ENCODE measurements around the gene DDIT3. TPM values are rescaled to one million over a fixed set of nuclear protein-coding genes. Genes with fewer than 3 reads are reported as not detected.

DDIT3 gene
- polyA plus RNA-seq, 3 donors = 33.8 to 35.7 (median 35.3) TPM

- DNase-seq (ENCODE audit: low read depth in 3 of 3, low spot score in 2 of 3) = no peak
Measured at GRCh38 chr12:57548013-57548315, 27.6 kb upstream of the DDIT3 start.

GRCh38 chr12:57547288-57548012 lies 27.1 kb upstream of the DDIT3 start:
- DNase-seq (ENCODE audit: low read depth in 3 of 3, low spot score in 2 of 3) = no peak

GRCh38 chr12:57546438-57547287 lies 26.3 kb upstream of the DDIT3 start, which contains the start of gene DCTN2:
TSS of gene DCTN2 (minus strand) at chr12:57547192. CDS start at chr12:57547063, 129 bp downstream.
- DNase-seq (ENCODE audit: low read depth in 3 of 3, low spot score in 2 of 3) = peak; percentile 85 to 94 (median 89)

- DNase-seq (ENCODE audit: low read depth in 3 of 3, low spot score in 2 of 3) = no peak
Measured at GRCh38 chr12:57545809-57546437, 25.6 kb upstream of the DDIT3 start.

- no peak for DNase-seq (ENCODE audit: low read depth in 3 of 3, low spot score in 2 of 3)
Measured at GRCh38 chr12:57543581-57543980, 23.3 kb upstream of the DDIT3 start.

GRCh38 chr12:57541717-57542116 lies 21.4 kb upstream of the DDIT3 start:
- DNase-seq (ENCODE audit: low read depth in 3 of 3, low spot score in 2 of 3) = no peak

- DNase-seq (ENCODE audit: low read depth in 3 of 3, low spot score in 2 of 3) = no peak
Measured at GRCh38 chr12:57541001-57541400, 20.7 kb upstream of the DDIT3 start.

- DNase-seq (ENCODE audit: low read depth in 3 of 3, low spot score in 2 of 3) = no peak
Measured at GRCh38 chr12:57539134-57539768, 18.9 kb upstream of the DDIT3 start.

GRCh38 chr12:57536597-57536942 lies 16.3 kb upstream of the DDIT3 start:
- DNase-seq (ENCODE audit: low read depth in 3 of 3, low spot score in 2 of 3) = no peak

GRCh38 chr12:57535764-57536596 lies 15.7 kb upstream of the DDIT3 start:
- DNase-seq (ENCODE audit: low read depth in 3 of 3, low spot score in 2 of 3) = no peak

- no peak for DNase-seq (ENCODE audit: low read depth in 3 of 3, low spot score in 2 of 3)
Measured at GRCh38 chr12:57534991-57535543, 14.8 kb upstream of the DDIT3 start.

GRCh38 chr12:57534250-57534649 lies 13.9 kb upstream of the DDIT3 start:
- no peak for DNase-seq (ENCODE audit: low read depth in 3 of 3, low spot score in 2 of 3)

- DNase-seq (ENCODE audit: low read depth in 3 of 3, low spot score in 2 of 3) = no peak
Measured at GRCh38 chr12:57533108-57533507, 12.8 kb upstream of the DDIT3 start.

- no peak for DNase-seq (ENCODE audit: low read depth in 3 of 3, low spot score in 2 of 3)
Measured at GRCh38 chr12:57531836-57532235, 11.5 kb upstream of the DDIT3 start.

- no peak for DNase-seq (ENCODE audit: low read depth in 3 of 3, low spot score in 2 of 3)
Measured at GRCh38 chr12:57530396-57531142, 10.3 kb upstream of the DDIT3 start.

GRCh38 chr12:57529831-57530230 lies 9.5 kb upstream of the DDIT3 start:
- no peak for DNase-seq (ENCODE audit: low read depth in 3 of 3, low spot score in 2 of 3)

- DNase-seq (ENCODE audit: low read depth in 3 of 3, low spot score in 2 of 3) = no peak
Measured at GRCh38 chr12:57528831-57529555, 8.7 kb upstream of the DDIT3 start.

- DNase-seq (ENCODE audit: low read depth in 3 of 3, low spot score in 2 of 3) = no peak
Measured at GRCh38 chr12:57528176-57528575, 7.9 kb upstream of the DDIT3 start.

GRCh38 chr12:57527184-57527583 lies 6.9 kb upstream of the DDIT3 start:
- DNase-seq (ENCODE audit: low read depth in 3 of 3, low spot score in 2 of 3) = no peak

Data from right renal cortex interstitium (tissue), 3 donors.